Suppressor macrophage (primary cell): Measurements from ENCODE around the gene WDHD1.
"Not testable (repeated sequence)": the region's sequence is repeated elsewhere in the genome, so short reads cannot be mapped to it uniquely, and the experiment has no call there.

Source experiments
- DNase-seq, 4 experiments: peaks; one replicate each; pipeline ENCODE4 v3.0.0-alpha.2; 2020 to 2022
- total RNA-seq, 17 experiments: gene quantifications; one replicate each; lab custom pipeline; 2026; ENCODE audit warnings: mixed read lengths in 6 of 17, inconsistent platforms in 3 of 17; lab: John Stamatoyannopoulos, UW

Gene WDHD1
- total RNA-seq, result 4.2 to 40.1 (median 23.1) reads per million in 17 experiments

DNA sequence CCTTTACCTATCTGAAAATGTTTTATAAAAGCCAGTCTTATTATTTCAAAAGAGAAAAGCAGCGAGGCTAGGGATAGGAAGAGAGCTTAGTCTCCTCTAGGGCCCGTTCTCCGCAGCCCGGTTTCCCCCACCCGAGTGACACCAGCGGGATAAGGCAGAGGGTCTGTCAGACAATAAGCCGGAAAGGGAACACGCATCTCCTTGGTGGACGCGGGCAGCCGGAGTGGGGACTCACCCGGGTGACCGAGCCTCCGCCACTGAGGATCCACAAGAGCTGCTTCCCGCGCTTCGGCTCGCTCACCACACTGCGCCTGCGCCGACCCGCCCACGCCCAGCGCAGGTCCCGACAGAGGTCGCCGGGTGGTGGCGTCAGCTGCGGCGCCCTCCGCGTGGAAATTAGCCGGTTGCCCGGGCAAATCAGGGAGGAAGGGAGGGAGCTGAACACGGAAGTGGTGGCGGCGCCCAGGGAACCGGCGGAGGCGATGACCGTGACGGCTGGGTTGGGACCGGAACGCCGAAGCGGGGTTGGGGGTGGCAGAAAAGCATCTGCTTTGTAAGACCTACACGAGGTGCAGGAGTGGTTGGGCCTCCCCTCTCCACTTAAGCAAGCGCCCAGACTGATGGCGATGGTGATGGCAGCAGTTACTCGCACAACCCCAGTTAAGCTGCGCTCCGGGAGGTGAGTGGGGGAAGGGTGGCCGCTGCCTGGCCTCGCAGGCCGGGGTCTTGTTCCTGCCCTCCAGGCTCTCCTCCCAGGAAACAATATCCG is at the start of gene WDHD1, which contains the start of gene SOCS4:
TSS of gene WDHD1 (minus strand) at position 307 of the 769 bp plus-strand sequence. CDS start 312 bp downstream, outside the sequence.
TSS of gene SOCS4 (plus strand) at position 444 of the 769 bp plus-strand sequence. CDS start 15,806 bp downstream, outside the sequence.
- DNase-seq, result peak; percentile 98 to 99 (median 98)

- no peak for DNase-seq
Measured at GRCh38 chr14:55075628-55076175, 48.8 kb upstream of the WDHD1 start.

- no peak for DNase-seq
Measured at GRCh38 chr14:55074662-55075061, 47.8 kb upstream of the WDHD1 start.

DNA sequence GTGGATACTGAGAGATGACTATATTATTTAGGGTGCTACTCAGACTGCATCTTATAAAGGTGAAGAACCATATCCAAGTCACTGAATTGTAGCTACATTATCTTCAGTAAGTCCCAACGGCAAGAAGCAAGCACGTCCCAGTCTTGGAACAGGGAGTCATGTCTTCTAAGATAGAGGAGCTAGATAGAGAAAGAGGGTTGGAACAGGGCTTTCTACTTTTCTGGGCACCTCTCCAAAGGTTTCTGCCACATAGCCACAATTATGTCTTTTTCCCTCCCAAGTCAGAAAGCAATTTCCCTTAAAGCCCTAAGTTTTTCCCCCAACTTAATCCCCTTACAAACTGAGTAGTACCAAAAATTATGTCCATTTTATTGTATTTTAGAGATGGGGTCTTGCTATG is 47.0 kb upstream of the WDHD1 start:
- no peak for DNase-seq

DNA sequence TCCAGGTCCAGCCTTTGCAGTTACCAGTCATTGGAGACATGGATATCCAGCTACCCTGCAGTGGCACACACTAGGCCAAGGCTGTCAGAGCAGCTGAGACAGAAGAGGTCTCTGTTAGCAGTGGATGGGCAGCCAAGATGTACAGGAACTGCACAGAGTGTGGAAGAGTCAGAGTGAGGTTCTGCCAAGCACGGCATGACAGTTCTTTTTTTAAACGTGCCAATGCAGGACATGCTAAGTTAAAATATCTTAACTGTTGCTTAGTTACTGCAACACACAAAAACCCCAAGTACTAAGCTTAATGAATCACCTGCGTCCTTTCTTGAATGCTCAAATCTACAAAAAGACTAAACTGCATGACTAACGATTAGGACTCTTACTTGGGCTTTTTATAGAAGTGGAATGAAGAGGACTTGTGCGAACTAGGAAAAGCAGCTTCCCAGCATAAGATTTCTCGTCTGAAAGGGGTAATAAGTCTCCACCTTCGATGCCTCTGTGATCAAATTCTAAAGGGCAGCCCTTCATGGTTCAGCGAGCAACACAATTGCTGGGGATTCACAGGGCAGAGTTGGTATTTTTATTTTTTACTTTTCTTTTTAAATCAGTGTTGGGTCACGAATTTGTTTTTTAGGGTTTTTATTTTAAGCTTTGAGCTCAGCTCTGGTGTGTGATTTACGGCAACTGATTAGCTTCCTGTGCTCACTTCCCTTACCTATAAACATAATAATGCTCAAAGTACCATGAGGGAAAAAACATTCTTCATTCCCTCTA is 45.2 kb upstream of the WDHD1 start:
- DNase-seq, result peak in 3 of 4 experiments; percentile 27 to 34 (median 32)

- peak in 2 of 4 experiments; percentile 34 to 51 for DNase-seq
Measured at GRCh38 chr14:55070981-55071411, 44.1 kb upstream of the WDHD1 start.

DNA sequence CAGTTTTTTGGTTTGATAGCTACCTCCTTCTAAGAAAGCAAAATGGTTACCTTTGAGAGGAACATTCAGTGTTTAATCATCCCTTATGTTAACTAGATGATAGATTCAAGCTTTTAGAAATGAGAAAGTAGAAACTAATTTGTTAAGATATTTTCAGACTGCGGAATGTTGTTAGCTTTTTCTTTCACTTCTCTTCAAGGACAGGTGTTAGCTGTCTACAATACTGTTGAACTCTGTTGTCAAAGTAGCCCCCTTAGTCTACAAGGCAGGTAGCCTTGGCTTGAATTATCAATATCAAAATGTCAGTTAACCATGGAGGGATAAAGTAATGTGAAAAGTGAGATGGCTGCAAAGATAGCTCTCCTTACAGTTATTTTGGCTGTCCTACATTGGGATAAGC is 39.3 kb upstream of the WDHD1 start:
- DNase-seq, result no peak

DNA sequence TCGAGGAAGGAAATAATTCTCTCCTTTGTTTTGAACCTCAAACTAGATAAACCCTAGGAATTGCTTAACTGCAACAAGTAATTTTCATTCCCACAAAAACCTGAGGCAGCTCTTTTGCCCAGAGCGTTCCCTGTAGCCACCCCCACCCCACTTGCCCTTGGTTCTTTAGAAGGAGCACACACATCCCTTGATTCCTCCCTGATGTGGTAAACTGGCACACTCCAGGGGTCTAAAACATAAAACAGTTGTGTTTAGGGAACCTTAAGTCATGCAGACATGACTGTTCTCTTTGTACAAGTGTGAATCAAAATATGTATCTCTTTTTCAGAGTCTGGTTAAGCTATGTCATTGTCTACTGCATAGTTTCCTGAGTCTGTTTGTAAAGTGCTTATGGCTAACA is 38.5 kb upstream of the WDHD1 start:
- peak in 2 of 4 experiments; percentile 24 to 40 for DNase-seq

- not testable (repeated sequence) for DNase-seq
Measured at GRCh38 chr14:55064896-55065295, 38.0 kb upstream of the WDHD1 start.

DNA sequence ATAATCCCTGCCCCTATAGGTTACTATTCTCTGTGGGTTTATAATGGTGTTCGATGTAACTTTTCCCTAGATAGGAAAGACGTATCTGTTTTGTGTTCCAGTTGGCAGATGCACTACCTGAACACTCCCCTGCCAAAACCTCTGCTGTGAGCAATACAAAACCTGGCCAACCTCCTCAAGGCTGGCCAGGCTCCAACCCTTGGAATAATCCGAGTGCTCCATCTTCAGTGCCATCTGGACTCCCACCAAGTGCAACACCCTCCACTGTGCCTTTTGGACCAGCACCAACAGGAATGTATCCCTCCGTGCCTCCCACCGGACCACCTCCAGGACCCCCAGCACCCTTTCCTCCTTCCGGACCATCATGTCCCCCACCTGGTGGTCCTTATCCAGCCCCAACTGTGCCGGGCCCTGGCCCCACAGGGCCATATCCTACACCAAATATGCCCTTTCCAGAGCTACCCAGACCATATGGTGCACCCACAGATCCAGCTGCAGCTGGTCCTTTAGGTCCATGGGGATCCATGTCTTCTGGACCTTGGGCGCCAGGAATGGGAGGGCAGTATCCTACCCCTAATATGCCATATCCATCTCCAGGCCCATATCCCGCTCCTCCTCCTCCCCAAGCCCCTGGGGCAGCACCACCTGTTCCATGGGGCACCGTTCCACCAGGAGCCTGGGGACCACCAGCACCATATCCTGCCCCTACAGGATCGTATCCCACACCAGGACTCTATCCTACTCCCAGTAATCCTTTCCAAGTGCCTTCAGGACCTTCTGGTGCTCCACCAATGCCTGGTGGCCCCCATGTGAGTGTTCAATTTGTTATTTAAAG is 35.8 kb upstream of the WDHD1 start:
- DNase-seq, result no peak

DNA sequence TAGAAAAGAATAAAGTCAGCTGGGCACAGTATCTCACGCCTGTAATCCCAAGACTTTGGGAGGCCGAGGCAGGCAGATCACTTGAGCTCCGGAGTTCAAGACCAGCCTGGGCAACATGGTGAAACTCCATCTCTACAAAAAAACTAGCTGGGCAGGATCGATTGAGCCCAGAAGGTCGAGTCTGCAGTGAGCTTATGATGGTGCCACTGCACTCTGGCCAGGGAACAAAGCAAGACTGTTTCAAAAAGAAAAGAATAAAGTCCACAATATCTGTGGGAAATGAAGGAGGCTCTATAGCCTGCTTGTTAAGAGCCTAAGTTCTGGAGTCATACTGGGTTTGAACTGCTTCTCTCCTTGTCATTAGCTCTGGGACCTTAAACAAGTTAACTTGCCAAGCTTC is 32.4 kb upstream of the WDHD1 start:
- DNase-seq, result no peak

DNA sequence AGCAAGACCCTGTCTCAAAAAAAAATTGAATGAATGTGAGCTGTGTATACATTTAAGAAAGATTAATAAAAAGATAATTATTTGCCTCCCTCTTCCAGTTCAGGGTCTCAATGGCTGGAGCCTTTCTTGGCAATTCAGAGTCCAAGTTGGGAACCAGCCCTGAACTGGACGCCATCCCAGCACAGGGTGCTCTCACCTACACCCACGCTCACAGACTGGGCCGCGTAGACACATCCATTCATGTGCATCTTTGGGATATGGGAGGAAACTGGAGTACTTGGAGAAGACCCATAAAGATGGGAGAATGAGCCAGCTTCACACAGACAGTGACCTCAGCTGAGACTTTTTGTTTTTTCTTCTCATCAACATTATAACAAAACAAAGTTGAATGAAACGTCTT is 31.0 kb upstream of the WDHD1 start:
- DNase-seq, result no peak

DNA sequence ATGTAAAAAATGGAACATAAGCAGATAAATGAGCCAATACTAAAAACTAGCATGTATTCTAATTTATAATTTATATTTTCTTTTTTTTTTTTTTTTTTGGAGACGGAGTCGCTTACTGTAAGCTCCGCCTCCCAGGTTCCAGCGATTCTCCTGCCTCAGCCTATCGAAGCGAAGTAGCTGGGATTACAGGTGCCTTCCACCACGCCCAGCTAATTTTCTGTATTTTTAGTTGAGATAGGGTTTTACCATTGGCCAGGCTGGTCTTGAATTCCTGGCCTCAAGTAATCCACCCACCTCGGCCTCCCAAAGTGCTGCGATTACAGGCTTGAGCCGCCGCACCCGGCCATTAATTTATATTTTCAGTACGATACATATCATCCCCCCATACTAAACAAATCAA is 27.2 kb upstream of the WDHD1 start:
- no peak for DNase-seq

GRCh38 chr14:55053500-55053899 is 26.6 kb upstream of the WDHD1 start:
- DNase-seq, result no peak

DNA sequence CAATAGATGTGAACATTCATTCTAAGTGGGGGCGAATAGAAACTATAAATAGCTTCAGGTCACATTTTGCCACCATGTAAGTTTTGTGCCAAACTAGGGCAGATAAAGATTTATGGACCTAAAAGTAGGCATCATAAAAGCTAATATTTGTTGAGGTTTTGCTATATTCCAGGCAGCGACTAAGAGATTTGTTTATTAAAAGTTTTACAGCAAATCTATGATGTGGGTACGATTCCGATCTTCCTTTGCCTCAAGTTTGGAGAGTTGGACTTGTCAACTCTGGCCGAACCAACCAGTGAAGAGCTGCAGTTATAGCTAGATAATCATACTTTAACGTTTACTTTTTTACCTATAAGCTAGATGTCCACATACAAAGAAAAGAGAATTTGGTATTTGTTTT is 26.1 kb upstream of the WDHD1 start:
- DNase-seq, result no peak

DNA sequence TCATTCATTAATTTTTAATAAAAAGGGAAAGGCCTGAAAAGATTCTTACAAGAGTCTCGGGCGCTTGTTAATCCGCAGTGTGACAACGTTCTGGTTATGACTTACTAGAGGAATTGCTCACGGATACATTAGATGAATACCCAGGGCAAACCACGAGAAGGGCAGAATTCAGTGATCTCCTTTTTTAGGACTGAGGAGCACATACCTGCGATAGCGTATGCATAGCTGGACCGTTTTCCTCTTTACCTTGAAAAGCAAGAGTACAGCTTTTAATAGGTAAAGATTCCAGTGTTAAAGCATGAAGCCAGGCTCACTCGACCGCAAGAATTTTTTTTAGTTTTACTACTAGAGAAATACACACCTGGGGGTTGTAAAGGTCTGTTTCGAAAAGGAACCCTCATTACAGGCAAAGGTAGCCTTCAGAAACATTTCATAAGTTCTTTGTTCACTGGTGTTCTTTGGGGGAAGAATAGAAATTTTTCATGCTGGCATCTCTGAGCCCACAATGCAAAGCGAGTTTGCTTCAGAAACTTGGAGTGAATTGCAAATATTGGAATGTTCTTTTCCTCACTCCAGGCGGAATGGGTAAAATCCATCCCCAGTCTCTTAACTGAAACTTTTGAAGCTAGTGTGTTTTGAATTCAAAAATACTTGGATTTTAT is 25.5 kb upstream of the WDHD1 start:
- peak in 1 of 4 experiments; percentile 11 for DNase-seq

GRCh38 chr14:55051423-55052268 is 24.7 kb upstream of the WDHD1 start, which contains the start of gene MAPK1IP1L:
MAPK1IP1L (plus strand) TSS chr14:55051647; CDS start chr14:55061684, 10,037 bp downstream.
- DNase-seq, result peak; percentile 93 to 97 (median 95)

GRCh38 chr14:55051165-55051422 is 24.2 kb upstream of the WDHD1 start:
- no peak for DNase-seq

DNA sequence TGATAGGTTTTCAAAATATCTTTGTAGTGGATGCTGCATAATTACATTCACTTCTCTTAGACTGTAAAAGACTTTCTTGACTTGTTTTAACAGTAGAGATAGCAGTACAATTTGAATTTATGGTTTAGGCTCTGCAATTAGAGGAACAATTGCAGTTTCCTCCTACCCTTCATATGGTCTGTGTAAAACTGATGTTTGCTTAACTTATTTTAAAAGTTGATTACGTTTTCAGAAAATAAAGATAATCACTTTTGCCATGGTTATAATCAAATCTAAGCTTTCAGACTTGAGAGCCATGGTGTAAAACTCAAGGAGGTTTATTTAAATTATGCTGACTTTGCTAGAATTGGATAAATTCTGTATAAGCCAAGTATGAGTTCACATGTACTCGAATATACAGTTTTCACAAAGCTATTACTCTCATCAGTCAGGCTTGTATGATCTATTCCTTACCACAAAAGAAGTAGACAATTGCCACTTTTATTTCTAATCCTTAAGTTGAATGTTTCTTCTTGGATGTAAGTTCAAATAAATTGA is 22.1 kb upstream of the WDHD1 start:
- DNase-seq, result no peak

- DNase-seq, result no peak
Measured at GRCh38 chr14:55047301-55048053, 20.6 kb upstream of the WDHD1 start.
